Measurements from ENCODE around the gene WNT10A. TPM values are rescaled to one million over a fixed set of nuclear protein-coding genes. Genes with fewer than 3 reads are reported as not detected.
"Not testable (repeated sequence)": the region's sequence is repeated elsewhere in the genome, so short reads cannot be mapped to it uniquely, and the experiment has no call there.

WNT10A gene
- total RNA-seq, 4 donors from 2014 or later = 14.3 to 20.7 (median 16.3) TPM

DNA sequence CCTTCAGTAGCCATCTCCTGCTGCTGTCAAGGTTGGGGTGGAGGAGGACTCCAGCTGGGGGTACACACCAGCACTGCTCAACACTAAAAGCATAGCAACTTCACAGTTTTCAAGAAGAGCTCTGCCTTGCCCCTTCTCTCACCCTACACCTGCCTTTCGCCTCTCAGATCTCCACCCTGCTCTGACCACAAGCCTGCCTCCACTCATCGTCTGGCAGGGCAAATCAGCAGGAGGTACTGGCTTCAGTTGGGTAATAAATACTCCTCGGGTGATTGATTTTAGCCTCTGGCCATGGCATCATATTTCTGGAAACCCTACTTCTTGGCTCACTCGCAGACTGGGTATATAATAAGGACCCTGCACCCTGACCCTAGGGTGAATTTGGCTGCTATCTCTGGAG, 46.0 kb upstream of the WNT10A start:
- Histone ChIP-seq H3K36me3 (no peaks in the 10 kb centered on the region), H3K4me3 (no peak overlapping the region), H3K9me3 (no peaks in the 10 kb centered on the region), H3K27ac (no peak overlapping the region), H3K27me3 (no peaks in the 10 kb centered on the region), H3K4me1 (peaks cover 35% of the 10 kb centered on the region)
- TF ChIP-seq POLR2AphosphoS5 (IDR thresholded peaks at IDR 0.05) = no peak
- no peak for TF ChIP-seq POLR2A (IDR thresholded peaks at IDR 0.05)
- DNase-seq (ENCODE audit: low spot score in 2 of 2) = no peak
- WGBS = 61% methylated on average over 4 of the region's 4 CpGs

GRCh38 chr2:218837495-218837894, 43.2 kb upstream of the WNT10A start:
- TF ChIP-seq POLR2AphosphoS5 (IDR thresholded peaks at IDR 0.05) = no peak
- TF ChIP-seq EP300 (IDR thresholded peaks at IDR 0.05) = no peak
- TF ChIP-seq, protein P1, sequence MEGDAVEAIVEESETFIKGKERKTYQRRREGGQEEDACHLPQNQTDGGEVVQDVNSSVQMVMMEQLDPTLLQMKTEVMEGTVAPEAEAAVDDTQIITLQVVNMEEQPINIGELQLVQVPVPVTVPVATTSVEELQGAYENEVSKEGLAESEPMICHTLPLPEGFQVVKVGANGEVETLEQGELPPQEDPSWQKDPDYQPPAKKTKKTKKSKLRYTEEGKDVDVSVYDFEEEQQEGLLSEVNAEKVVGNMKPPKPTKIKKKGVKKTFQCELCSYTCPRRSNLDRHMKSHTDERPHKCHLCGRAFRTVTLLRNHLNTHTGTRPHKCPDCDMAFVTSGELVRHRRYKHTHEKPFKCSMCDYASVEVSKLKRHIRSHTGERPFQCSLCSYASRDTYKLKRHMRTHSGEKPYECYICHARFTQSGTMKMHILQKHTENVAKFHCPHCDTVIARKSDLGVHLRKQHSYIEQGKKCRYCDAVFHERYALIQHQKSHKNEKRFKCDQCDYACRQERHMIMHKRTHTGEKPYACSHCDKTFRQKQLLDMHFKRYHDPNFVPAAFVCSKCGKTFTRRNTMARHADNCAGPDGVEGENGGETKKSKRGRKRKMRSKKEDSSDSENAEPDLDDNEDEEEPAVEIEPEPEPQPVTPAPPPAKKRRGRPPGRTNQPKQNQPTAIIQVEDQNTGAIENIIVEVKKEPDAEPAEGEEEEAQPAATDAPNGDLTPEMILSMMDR (IDR thresholded peaks at IDR 0.05) = no peak
- TF ChIP-seq POLR2A (IDR thresholded peaks at IDR 0.05) = no peak
- H3K4me3 ChIP-seq = no peak overlapping the region
- 94% methylated on average over 2 of the region's 2 CpGs for WGBS
- peaks cover 12% of the 10 kb centered on the region for H3K4me1 ChIP-seq
- no peak overlapping the region for H3K27ac ChIP-seq
- no peaks in the 10 kb centered on the region for H3K27me3 ChIP-seq
- DNase-seq (ENCODE audit: low spot score in 2 of 2) = no peak
- no peaks in the 10 kb centered on the region for H3K9me3 ChIP-seq
- H3K36me3 ChIP-seq = no peaks in the 10 kb centered on the region

- Histone ChIP-seq H3K4me1 (no peaks in the 10 kb centered on the region), H3K27me3 (no peaks in the 10 kb centered on the region), H3K9me3 (no peaks in the 10 kb centered on the region), H3K4me3 (no peak overlapping the region), H3K27ac (no peak overlapping the region), H3K36me3 (no peaks in the 10 kb centered on the region)
- TF ChIP-seq POLR2AphosphoS5 (IDR thresholded peaks at IDR 0.05) = no peak
- TF ChIP-seq POLR2A (IDR thresholded peaks at IDR 0.05) = no peak
- TF ChIP-seq, protein P1 (IDR thresholded peaks at IDR 0.05) = no peak
- no peak for TF ChIP-seq EP300 (IDR thresholded peaks at IDR 0.05)
- WGBS = 60% methylated on average over 4 of the region's 4 CpGs
- peak in 1 of 2 donors; percentile 59 for DNase-seq (ENCODE audit: low spot score in 2 of 2)
These were observed 41.2 kb upstream of the WNT10A start for GRCh38 chr2:218839430-218839829.

GRCh38 chr2:218839888-218840287, 40.8 kb upstream of the WNT10A start:
- no peaks in the 10 kb centered on the region for H3K4me1 ChIP-seq
- H3K27me3 ChIP-seq = no peaks in the 10 kb centered on the region
- 81% methylated on average over 1 of the region's 1 CpG for WGBS
- H3K9me3 ChIP-seq = no peaks in the 10 kb centered on the region
- TF ChIP-seq, protein P1 (IDR thresholded peaks at IDR 0.05) = no peak
- TF ChIP-seq POLR2A (IDR thresholded peaks at IDR 0.05) = no peak
- TF ChIP-seq POLR2AphosphoS5 (IDR thresholded peaks at IDR 0.05) = no peak
- no peak for TF ChIP-seq EP300 (IDR thresholded peaks at IDR 0.05)
- no peaks in the 10 kb centered on the region for H3K36me3 ChIP-seq
- peak in 1 of 2 donors; percentile 3 for DNase-seq (ENCODE audit: low spot score in 2 of 2)
- no peak overlapping the region for H3K27ac ChIP-seq
- H3K4me3 ChIP-seq = no peak overlapping the region

DNA sequence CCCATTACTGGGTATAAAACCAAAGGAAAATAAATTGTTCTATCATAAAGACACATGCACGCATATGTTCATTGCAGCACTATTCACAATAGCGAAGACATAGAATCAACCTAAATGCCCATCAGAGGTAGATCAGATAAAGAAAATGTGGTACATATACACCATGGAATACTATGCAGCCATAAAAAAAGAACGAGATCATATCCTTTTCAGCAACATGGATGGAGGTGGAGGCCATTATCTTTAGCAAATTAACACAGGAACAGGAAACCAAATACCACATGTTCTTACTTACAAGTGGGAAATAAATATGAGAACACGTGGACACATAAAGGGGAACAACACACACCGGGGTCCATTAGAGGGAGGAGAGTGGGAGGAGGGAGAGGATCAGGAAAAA, 36.3 kb upstream of the WNT10A start:
- H3K36me3 ChIP-seq; H3K9me3 ChIP-seq; DNase-seq (ENCODE audit: low spot score in 2 of 2); H3K4me1 ChIP-seq; H3K27ac ChIP-seq; H3K4me3 ChIP-seq; H3K27me3 ChIP-seq: not testable (repeated sequence)
- 79% methylated on average over 5 of the region's 5 CpGs for WGBS

DNA sequence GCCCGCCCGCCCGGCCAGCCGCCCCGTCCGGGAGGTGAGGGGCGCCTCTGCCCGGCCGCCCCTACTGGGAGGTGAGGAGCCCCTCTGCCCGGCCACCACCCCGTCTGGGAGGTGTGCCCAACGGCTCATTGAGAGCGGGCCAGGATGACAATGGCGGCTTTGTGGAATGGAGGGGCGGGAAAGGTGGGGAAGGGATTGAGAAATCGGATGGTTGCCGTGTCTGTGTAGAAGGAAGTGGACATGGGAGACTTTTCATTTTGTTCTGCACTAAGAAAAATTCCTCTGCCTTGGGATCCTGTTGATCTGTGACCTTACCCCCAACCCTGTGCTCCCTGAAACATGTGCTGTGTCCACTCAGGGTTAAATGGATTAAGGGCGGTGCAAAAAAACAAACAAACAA, 33.7 kb upstream of the WNT10A start:
- H3K4me3 ChIP-seq, H3K9me3 ChIP-seq, H3K4me1 ChIP-seq, H3K36me3 ChIP-seq, H3K27ac ChIP-seq: not testable (repeated sequence)
- H3K27me3 ChIP-seq = peaks cover 18% of the 10 kb centered on the region
- WGBS = 38% methylated on average over 7 of the region's 18 CpGs
- DNase-seq (ENCODE audit: low spot score in 2 of 2) = peak; percentile 24 to 28

DNA sequence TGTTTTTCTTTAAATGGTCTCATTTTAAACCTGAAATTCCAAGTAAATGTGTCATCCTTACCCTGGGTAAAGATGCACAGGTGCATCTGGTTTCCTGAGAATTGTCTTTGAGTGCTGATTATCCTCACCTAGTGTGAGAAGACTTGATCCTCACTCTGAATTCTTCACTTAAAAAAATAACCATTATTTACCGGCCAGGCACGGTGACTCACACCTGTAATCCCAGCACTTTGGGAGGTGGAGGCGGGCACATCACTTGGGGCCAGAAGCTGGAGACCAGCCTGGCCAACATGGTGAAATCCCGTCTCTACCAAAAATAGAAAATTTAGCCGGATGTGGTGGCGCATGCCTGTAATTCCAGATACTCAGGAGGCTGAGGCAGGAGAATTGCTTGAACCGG, 30.9 kb upstream of the WNT10A start:
- H3K4me1 ChIP-seq = peaks cover 18% of the 10 kb centered on the region
- TF ChIP-seq POLR2AphosphoS5 (IDR thresholded peaks at IDR 0.05) (no peak), EP300 (IDR thresholded peaks at IDR 0.05) (no peak), POLR2A (IDR thresholded peaks at IDR 0.05) (no peak)
- TF ChIP-seq, protein P1 (IDR thresholded peaks at IDR 0.05) = no peak
- H3K27me3 ChIP-seq = peaks cover 26% of the 10 kb centered on the region
- H3K4me3 ChIP-seq = no peak overlapping the region
- H3K36me3 ChIP-seq = no peaks in the 10 kb centered on the region
- H3K9me3 ChIP-seq = no peaks in the 10 kb centered on the region
- WGBS = 66% methylated on average over 7 of the region's 7 CpGs
- no peak overlapping the region for H3K27ac ChIP-seq
- peak in 1 of 2 donors; percentile 11 for DNase-seq (ENCODE audit: low spot score in 2 of 2)

Data from suprapubic skin (tissue), 4 donors.